Hippocampal formation (tissue), 2 donors: Measurements from ENCODE around the gene TCF4.

ENCODE experiments used
- DNase-seq, 2 donors: peaks; one replicate each; lab custom pipeline; 2025; lab: John Stamatoyannopoulos, UW

The TCF4 gene

DNA sequence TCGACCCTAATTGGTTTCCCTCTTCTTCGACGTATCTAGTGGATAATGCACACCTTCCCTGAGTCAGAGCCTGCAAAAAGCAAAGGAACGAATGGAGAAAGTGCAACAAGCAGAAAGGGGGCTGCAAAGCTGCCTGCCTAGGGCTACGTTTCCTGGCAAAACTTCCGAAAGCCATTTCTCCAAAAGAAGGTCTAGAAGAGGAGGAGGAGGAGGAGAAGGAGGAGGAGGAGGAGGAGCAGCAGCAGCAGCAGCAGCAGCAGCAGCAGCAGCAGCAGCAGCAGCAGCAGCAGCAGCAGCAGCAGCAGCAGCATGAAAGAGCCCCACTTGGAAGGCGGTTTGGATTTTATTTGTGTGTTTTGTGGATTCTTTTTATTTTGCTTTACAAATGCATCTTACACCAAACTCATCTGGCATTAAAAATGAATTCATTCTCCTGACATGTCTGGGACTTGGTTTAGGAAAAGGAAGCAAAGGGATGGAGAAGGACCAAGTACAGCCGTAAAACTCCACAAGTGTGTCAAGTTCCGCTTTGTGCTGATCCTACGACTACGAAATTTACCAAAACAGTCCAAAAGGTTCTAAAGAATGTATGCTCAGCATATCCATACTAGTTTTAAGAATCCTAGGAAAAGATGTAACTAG, 2.0 kb downstream of the TCF4 start:
- peak; percentile 45 to 58 for DNase-seq

DNA sequence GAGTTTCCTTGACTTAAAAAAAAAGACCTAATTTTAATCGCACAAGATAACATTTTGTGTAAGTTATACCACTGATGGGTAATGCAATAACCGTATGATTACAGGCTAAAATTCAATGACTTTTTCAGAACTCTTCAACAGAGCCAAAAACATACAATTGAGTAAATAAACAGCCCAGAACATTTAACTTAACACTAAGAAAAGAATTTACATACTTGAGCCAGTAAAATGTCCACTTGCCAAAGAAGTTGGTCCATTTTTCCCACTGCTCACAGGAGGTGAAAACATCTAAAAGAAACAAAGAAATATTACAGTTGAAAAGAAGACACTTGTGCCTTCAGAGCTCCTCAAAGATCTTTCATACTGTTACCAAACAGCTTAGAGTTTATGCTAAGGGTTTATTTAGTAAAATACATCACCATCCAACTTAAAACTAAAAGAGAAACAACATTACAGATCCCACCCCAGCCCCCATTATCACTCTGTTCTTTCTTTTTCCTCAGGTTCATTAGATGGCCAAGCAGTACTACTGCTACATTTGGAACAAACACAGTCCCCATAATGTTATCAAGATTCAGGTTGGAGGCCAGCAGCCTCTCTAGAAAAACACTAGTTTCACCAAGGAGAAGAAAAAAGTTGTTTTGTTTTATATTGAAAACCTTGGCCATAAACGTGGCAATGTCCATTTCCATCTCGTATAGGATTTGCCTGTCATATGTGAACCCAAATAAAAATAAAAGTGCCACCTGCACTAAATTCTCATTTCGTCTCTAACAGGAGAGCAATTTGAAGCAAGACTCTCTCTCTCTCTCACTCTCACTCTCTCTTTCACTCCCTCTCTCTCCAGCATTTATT, 2.7 kb downstream of the TCF4 start:
- no peak for DNase-seq

DNA sequence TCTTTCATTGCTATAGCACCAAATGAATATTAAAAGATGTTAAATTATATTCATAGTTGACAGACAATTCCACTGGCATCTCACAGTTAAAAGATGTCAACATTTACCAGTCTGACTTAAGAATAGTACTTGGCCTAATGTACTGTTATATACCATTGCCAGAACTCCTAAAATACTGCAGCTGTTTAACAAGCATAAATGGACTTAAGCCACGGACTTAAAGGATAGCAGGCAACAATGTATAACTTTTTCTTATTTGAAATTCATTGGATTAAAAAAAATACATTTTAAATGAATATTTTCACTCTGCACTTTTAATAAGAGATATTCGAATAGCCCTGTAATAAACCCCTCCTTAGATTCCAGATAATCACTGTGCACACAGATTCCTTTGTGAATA, 3.8 kb downstream of the TCF4 start:
- DNase-seq, result no peak

GRCh38 chr18:55582325-55582724, 5.7 kb downstream of the TCF4 start:
- DNase-seq, result no peak

- no peak for DNase-seq
Observed at GRCh38 chr18:55579501-55580270, 8.3 kb downstream of the TCF4 start.

GRCh38 chr18:55577812-55578539, 10.0 kb downstream of the TCF4 start:
- DNase-seq, result no peak

DNA sequence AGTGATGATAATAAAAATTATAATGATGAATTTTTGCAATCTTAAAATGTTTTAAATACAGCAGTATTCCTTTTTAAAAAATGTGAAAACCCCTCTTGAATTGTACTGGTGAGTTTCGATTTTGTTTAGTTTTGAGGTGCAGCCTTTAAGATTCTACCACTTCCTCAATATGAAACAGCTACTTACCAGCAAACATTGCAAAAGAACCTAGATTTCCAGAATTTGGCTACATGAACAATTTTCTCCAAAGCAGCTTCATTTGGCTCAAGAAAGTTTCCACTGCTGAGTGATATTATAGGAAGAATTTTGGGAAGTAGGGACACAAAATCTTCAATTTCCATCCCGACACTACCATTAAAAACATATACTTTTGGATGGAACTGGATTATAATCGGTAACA, 12.0 kb downstream of the TCF4 start:
- DNase-seq, result no peak

GRCh38 chr18:55575066-55575465, 12.9 kb downstream of the TCF4 start:
- DNase-seq, result no peak

- no peak for DNase-seq
Observed at GRCh38 chr18:55573386-55573785, 14.6 kb downstream of the TCF4 start.

DNA sequence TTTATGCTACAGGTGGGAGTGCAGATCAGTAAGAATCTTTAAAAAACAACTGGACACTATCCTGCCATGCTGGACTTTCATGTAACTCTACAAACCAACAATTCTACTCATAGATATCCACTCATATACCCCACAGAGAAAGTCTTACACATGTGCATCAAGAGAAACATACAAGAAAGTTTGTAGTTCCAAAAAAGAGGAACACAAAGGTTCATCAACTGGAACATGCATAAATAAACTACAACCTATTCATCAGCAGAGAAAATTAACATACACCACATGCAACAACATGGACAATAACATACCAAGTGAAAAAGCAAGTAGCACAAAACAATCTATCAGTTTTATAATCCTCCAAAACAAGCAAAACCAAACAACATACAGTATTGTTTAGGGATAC, 17.0 kb downstream of the TCF4 start:
- no peak for DNase-seq

DNA sequence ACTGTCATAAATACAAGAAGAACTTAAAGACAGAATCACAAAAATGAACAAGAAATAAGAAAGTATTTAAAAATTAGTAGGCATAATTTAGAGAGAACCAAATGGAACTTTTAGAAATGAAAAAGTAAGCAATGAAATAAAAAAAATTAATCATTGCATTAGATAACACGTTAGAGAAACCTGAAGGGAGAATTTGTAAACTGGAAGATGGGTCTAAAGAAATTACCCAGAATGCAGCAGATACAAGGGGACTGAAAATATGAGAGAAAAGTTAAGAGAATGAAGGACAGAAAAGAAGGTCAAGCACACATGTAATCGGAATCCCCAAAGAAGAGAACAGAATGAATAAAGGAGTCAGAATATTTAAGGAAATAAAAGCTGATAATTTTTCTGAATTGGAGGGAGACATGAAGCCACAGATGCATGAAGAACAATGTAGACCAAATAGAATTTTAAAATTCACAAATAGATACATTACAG, 21.5 kb downstream of the TCF4 start:
- DNase-seq, result no peak

DNA sequence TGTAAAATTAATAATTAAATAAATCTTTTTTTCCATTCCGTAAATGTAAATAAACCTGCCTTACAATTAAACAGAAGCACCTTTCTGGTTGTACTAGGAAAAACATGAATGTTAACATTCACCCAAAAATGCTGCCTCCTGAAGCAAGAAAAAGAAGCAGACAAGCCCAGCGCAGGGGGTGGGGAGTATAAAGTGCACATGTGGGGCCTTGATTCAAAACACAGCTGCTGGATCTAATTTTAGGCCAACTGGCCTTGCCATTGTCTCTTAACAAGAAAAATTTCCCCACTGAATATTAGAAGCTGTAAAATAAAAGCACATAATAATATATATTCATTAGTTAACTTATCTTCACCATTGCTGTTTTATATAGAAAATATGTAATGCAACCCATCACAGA, 28.3 kb downstream of the TCF4 start:
- DNase-seq, result no peak

DNA sequence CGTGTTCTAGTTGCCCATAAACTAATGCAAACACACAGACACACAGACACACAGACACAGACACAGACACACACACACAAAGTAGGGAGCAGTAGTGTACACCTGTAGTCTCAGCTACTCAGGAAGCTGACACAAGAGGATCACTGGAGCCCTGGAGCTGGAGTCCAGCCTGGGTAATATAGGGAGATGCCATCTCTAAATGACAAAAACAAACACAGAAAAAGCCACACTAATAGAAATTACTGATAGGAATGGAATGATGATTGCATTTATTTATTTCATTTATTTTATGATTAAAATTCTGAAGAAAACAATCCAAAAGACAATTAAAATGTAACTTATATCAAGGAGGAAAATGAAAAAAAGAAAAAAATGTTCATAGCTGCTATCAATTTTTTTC, 30.8 kb downstream of the TCF4 start:
- DNase-seq, result no peak

DNA sequence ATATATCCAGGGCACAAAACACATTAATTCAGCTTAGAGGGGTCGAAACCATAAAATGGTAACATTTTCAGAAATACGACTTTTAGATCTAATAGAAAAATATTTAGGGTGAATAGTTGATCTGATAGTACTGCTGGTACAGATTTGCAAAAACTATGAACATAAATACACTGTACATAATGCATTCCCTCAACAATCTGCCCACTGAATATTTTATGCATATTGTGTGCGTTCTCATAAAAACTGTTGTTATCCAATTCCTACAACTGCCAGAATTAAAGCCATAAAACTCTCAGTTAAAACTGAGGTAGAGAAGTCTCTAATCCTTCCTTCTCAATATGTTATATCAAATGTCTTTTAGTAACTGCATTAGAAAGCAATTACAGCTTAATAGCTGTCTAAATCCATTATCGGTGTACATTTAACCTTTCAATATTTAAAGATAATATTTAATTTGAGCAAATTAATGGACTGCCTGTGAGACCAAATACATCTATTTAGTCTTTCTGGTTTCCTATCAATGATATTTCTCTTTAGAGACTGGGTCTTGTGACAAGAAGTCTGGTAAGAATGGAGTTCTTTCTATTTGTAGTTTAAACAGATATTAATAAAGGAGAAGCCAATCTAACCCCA, 32.5 kb downstream of the TCF4 start:
- DNase-seq, result no peak

GRCh38 chr18:55552526-55553189, 35.3 kb downstream of the TCF4 start:
- DNase-seq, result no peak

DNA sequence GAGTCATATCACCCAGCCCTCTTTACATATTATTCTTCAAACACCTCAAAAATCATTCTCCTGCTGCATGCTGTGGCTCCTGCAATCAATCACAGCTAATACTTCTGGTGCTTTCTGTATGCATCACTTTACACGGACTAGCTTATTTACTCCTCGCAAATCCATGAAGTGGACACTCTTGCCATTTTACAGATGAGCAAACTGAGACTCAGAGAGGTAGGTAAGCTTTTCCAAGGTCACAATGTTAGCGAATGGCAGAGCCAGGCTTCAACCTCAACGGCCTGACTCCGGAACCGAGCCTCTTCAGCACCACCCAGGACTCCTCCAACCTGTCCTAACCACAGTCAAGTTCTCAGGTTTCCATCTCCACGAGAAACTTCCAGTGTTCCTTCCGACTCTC, 36.8 kb downstream of the TCF4 start:
- no peak for DNase-seq

- DNase-seq, result no peak
Observed at GRCh38 chr18:55550471-55550870, 37.5 kb downstream of the TCF4 start.

DNA sequence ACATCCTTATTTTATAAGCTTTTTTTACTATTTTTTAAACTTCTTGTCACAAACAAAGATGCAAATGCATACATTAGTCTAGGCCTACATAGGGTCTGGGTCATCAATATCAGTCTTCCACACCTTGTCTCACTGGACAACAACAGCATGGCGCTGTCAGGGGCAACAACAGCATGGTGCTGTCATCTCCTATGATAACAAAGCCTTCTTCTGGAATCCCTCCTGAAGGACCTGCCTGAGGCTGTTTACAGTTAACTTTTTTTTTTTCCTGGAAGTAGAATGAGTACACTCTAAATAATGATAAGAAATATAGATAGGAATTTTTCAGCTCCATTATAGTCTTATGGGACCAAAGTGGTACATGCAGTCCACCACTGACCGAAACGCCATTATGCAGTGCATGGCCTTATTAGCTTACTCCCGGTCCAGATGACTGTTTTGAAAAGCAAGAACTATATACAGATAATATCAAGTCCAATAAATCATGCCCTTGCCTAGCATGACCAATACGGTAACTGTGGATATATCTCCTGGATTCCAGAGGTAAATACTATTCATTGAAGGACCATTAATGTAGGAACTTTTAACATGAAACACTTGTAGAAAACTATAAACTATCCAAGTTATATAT, 38.4 kb downstream of the TCF4 start:
- DNase-seq, result no peak

GRCh38 chr18:55547705-55548056, 40.3 kb downstream of the TCF4 start:
- DNase-seq, result peak in 1 of 2 donors; percentile 66

- no peak for DNase-seq
Observed at GRCh38 chr18:55546851-55547704, 40.9 kb downstream of the TCF4 start.
